Measurements from ENCODE around the gene DDB1. TPM values are rescaled to one million over a fixed set of nuclear protein-coding genes. Genes with fewer than 3 reads are reported as not detected.

Gene DDB1
- total and polyA plus RNA-seq, 2 experiments from 2014 or later: 177 to 215 TPM

DNA sequence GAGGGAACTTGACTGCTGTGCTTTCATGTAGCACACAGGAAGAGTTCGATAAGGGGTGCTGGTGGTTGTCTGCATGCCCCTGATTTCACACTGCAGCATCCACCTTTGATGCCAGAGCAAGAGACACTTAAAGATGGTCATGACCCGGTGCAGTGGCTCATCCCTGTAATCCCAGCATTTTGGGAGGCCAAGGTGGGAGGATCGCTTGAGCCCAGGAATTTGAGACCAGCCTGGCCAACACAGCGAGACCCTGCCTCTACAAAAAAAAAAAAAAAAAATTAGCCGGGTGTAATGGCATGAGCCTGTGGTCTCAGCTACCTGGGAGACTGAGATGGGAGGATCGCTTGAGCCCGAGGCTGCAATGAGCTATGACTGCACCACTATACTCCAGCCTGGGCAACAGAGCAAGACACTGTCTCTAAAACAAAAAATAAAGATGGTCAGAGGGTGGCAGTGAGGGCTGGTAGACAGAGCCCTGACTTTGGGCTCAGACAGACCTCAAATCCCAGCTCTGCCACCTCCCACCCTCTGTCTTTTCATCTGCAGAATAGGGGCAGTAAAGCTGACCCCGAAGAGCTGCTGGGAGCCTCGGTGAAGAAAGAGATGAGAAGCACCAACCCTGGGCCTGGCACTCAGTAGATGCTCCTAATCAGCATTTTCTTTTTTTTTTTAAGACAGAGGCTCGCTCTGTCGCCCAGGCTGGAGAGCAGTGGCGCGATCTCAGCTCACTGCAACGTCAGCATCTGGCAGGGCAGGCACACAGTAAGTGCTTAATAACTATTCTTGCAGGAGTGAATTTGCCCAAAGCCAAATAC is 55.5 kb downstream of the DDB1 start:
- H3K9me3 ChIP-seq (ENCODE audit: low read depth): no peaks in the 10 kb centered on the region

DNA sequence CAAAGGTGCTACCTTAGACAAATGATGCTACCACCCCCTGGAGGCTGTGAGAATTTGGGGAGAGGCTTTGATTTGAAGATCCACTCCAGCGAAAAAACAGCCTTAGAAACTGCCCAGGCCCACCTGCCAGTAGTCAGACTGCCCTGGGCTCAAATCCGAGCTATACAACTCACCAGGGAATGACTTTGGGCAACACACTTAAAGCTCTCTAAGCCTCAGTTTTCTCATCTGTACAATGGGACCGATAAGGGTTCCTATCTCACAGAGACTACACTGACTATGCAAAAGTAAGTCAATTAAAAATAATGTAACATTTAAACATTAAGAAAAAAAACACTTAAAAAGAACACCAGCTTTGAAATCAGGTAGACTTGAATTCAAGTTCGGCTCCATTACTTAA is 57.7 kb downstream of the DDB1 start:
- Histone ChIP-seq H3K9me2 (replicated peaks; ENCODE audit: insufficient read depth) (no peaks in the 10 kb centered on the region), H3K9me3 (ENCODE audit: low read depth) (no peaks in the 10 kb centered on the region), H4K20me1 (ENCODE audit: insufficient read depth, poor library complexity, severe bottlenecking) (no peaks in the 10 kb centered on the region), H3K4me1 (ENCODE audit: insufficient read depth) (no peaks in the 10 kb centered on the region), H3K79me2 (no peaks in the 10 kb centered on the region), H3K27ac (no peak overlapping the region), H3K4me2 (no peak overlapping the region), H3K27me3 (no peaks in the 10 kb centered on the region), H3K36me3 (replicated peaks; ENCODE audit: insufficient read depth, low read depth) (no peaks in the 10 kb centered on the region), H3K4me3 (no peak overlapping the region), H2AFZ (no peak overlapping the region)
- 95% methylated on average over 4 of the region's 4 CpGs for WGBS (ENCODE audit: low lambda C conversion rate, missing lambda C conversion rate)
- no peak for TF ChIP-seq EZH2phosphoT487 (IDR thresholded peaks at IDR 0.05; ENCODE audit: low read depth, severe bottlenecking, unreplicated experiment)
- no peak for TF ChIP-seq EZH2 (IDR thresholded peaks at IDR 0.05; ENCODE audit: borderline replicate concordance)
- TF ChIP-seq, protein P1, sequence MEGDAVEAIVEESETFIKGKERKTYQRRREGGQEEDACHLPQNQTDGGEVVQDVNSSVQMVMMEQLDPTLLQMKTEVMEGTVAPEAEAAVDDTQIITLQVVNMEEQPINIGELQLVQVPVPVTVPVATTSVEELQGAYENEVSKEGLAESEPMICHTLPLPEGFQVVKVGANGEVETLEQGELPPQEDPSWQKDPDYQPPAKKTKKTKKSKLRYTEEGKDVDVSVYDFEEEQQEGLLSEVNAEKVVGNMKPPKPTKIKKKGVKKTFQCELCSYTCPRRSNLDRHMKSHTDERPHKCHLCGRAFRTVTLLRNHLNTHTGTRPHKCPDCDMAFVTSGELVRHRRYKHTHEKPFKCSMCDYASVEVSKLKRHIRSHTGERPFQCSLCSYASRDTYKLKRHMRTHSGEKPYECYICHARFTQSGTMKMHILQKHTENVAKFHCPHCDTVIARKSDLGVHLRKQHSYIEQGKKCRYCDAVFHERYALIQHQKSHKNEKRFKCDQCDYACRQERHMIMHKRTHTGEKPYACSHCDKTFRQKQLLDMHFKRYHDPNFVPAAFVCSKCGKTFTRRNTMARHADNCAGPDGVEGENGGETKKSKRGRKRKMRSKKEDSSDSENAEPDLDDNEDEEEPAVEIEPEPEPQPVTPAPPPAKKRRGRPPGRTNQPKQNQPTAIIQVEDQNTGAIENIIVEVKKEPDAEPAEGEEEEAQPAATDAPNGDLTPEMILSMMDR (IDR thresholded peaks at IDR 0.05; ENCODE audit: poor library complexity): no peak
- DNase-seq (ENCODE audit: low spot score): no peak

More for the DNA sequence above, 55.5 kb downstream of the DDB1 start:
- no peak for TF ChIP-seq EZH2 (IDR thresholded peaks at IDR 0.05; ENCODE audit: borderline replicate concordance)
- TF ChIP-seq, protein P1 (IDR thresholded peaks at IDR 0.05; ENCODE audit: poor library complexity): no peak
- no peak for TF ChIP-seq EZH2phosphoT487 (IDR thresholded peaks at IDR 0.05; ENCODE audit: low read depth, severe bottlenecking, unreplicated experiment)
- no peak for DNase-seq (ENCODE audit: low spot score)
- Histone ChIP-seq H3K4me3 (no peak overlapping the region), H4K20me1 (ENCODE audit: insufficient read depth, poor library complexity, severe bottlenecking) (no peaks in the 10 kb centered on the region), H2AFZ (no peak overlapping the region), H3K27me3 (no peaks in the 10 kb centered on the region), H3K36me3 (replicated peaks; ENCODE audit: insufficient read depth, low read depth) (no peaks in the 10 kb centered on the region), H3K9me2 (replicated peaks; ENCODE audit: insufficient read depth) (no peaks in the 10 kb centered on the region), H3K79me2 (no peaks in the 10 kb centered on the region), H3K27ac (no peak overlapping the region), H3K4me2 (no peak overlapping the region), H3K4me1 (ENCODE audit: insufficient read depth) (no peaks in the 10 kb centered on the region)
- 84% methylated on average over 13 of the region's 14 CpGs for WGBS (ENCODE audit: low lambda C conversion rate, missing lambda C conversion rate)

DNA sequence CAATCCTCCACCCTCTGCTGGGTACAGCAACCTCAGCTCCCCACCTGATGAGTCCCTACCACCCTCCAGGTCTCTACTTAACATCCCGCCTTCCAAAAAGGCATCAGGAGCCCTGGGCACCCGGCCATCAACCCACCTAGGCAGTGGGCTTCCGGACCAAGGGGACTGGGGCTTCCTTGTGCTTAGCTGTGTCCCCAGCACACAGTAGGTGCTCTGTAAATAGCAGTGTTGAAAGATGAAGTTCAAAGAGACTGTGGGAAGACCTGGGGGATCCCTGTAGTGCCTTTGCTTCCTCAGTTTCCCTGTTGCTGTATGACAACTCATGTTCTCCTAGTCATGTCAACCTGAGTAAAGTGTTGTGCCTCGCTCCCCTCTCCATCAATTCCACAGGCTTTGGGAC is 58.8 kb downstream of the DDB1 start:
- no peak overlapping the region for H3K4me2 ChIP-seq
- WGBS (ENCODE audit: low lambda C conversion rate, missing lambda C conversion rate): 95% methylated on average over 4 of the region's 4 CpGs
- H3K79me2 ChIP-seq: no peaks in the 10 kb centered on the region
- no peaks in the 10 kb centered on the region for H3K9me3 ChIP-seq (ENCODE audit: low read depth)
- no peaks in the 10 kb centered on the region for H4K20me1 ChIP-seq (ENCODE audit: insufficient read depth, poor library complexity, severe bottlenecking)
- no peaks in the 10 kb centered on the region for H3K27me3 ChIP-seq
- no peaks in the 10 kb centered on the region for H3K36me3 ChIP-seq (replicated peaks; ENCODE audit: insufficient read depth, low read depth)
- H3K4me1 ChIP-seq (ENCODE audit: insufficient read depth): no peaks in the 10 kb centered on the region
- H3K9me2 ChIP-seq (replicated peaks; ENCODE audit: insufficient read depth): no peaks in the 10 kb centered on the region
- H3K4me3 ChIP-seq: no peak overlapping the region
- H2AFZ ChIP-seq: no peak overlapping the region
- TF ChIP-seq EZH2 (IDR thresholded peaks at IDR 0.05; ENCODE audit: borderline replicate concordance): no peak
- TF ChIP-seq EZH2phosphoT487 (IDR thresholded peaks at IDR 0.05; ENCODE audit: low read depth, severe bottlenecking, unreplicated experiment): no peak
- TF ChIP-seq, protein P1 (IDR thresholded peaks at IDR 0.05; ENCODE audit: poor library complexity): no peak
- no peak for DNase-seq (ENCODE audit: low spot score)
- H3K27ac ChIP-seq: no peak overlapping the region

Measured in hepatocyte (in vitro differentiated cells).